ENCODE results near the gene SOX5. TPM values are rescaled to one million over a fixed set of nuclear protein-coding genes. Genes with fewer than 3 reads are reported as not detected.

The SOX5 gene
- total RNA-seq, 1 donor from 2014 or later: 11.1 TPM

GRCh38 chr12:23854598-23854997 lies 94.9 kb downstream of the SOX5 start:
- no peaks in the 10 kb centered on the region for H3K27me3 Mint-ChIP-seq (ENCODE audit: low read depth)
- no peak for TF ChIP-seq CTCF (IDR thresholded peaks at IDR 0.05)
- H3K4me1 Mint-ChIP-seq (ENCODE audit: low read depth): peaks cover 4% of the 10 kb centered on the region
- H3K9me3 Mint-ChIP-seq (ENCODE audit: low read depth): peaks cover 10% of the 10 kb centered on the region
- no peak for DNase-seq (ENCODE audit: low spot score)
- no peak overlapping the region for H3K27ac Mint-ChIP-seq (ENCODE audit: unreplicated experiment)
- H3K36me3 Mint-ChIP-seq (ENCODE audit: low read depth): peaks cover 2% of the 10 kb centered on the region
- no peak overlapping the region for H3K4me3 Mint-ChIP-seq (ENCODE audit: unreplicated experiment)

GRCh38 chr12:23853640-23854039 lies 95.8 kb downstream of the SOX5 start:
- H3K27ac Mint-ChIP-seq (ENCODE audit: unreplicated experiment): no peak overlapping the region
- TF ChIP-seq CTCF (IDR thresholded peaks at IDR 0.05): no peak
- no peaks in the 10 kb centered on the region for H3K36me3 Mint-ChIP-seq (ENCODE audit: low read depth)
- no peak for DNase-seq (ENCODE audit: low spot score)
- peaks cover 4% of the 10 kb centered on the region for H3K4me1 Mint-ChIP-seq (ENCODE audit: low read depth)
- H3K4me3 Mint-ChIP-seq (ENCODE audit: unreplicated experiment): no peak overlapping the region
- no peaks in the 10 kb centered on the region for H3K27me3 Mint-ChIP-seq (ENCODE audit: low read depth)
- peaks cover 5% of the 10 kb centered on the region for H3K9me3 Mint-ChIP-seq (ENCODE audit: low read depth)

- no peak overlapping the region for H3K27ac Mint-ChIP-seq (ENCODE audit: unreplicated experiment)
- no peaks in the 10 kb centered on the region for H3K27me3 Mint-ChIP-seq (ENCODE audit: low read depth)
- TF ChIP-seq CTCF (IDR thresholded peaks at IDR 0.05): no peak
- H3K4me3 Mint-ChIP-seq (ENCODE audit: unreplicated experiment): no peak overlapping the region
- DNase-seq (ENCODE audit: low spot score): no peak
- H3K4me1 Mint-ChIP-seq (ENCODE audit: low read depth): no peaks in the 10 kb centered on the region
- H3K36me3 Mint-ChIP-seq (ENCODE audit: low read depth): no peaks in the 10 kb centered on the region
- no peaks in the 10 kb centered on the region for H3K9me3 Mint-ChIP-seq (ENCODE audit: low read depth)
Measured at GRCh38 chr12:23851602-23852001, 97.9 kb downstream of the SOX5 start.

GRCh38 chr12:23847857-23848256 lies 101.6 kb downstream of the SOX5 start:
- Mint-ChIP-seq H3K4me1 (ENCODE audit: low read depth) (no peaks in the 10 kb centered on the region), H3K27me3 (ENCODE audit: low read depth) (no peaks in the 10 kb centered on the region), H3K27ac (ENCODE audit: unreplicated experiment) (no peak overlapping the region), H3K4me3 (ENCODE audit: unreplicated experiment) (no peak overlapping the region), H3K36me3 (ENCODE audit: low read depth) (no peaks in the 10 kb centered on the region), H3K9me3 (ENCODE audit: low read depth) (no peaks in the 10 kb centered on the region)
- TF ChIP-seq CTCF (IDR thresholded peaks at IDR 0.05): no peak
- no peak for DNase-seq (ENCODE audit: low spot score)

GRCh38 chr12:23843958-23844357 lies 105.5 kb downstream of the SOX5 start:
- Mint-ChIP-seq H3K27ac (ENCODE audit: unreplicated experiment) (no peak overlapping the region), H3K9me3 (ENCODE audit: low read depth) (no peaks in the 10 kb centered on the region), H3K4me1 (ENCODE audit: low read depth) (no peaks in the 10 kb centered on the region), H3K4me3 (ENCODE audit: unreplicated experiment) (no peak overlapping the region), H3K36me3 (ENCODE audit: low read depth) (peaks cover 2% of the 10 kb centered on the region), H3K27me3 (ENCODE audit: low read depth) (no peaks in the 10 kb centered on the region)
- TF ChIP-seq CTCF (IDR thresholded peaks at IDR 0.05): no peak
- DNase-seq (ENCODE audit: low spot score): no peak

Data from chondrocyte (in vitro differentiated cells).